Erythroblast (primary cell): ENCODE measurements around the gene ZCCHC7.

Experiments
- GATA1 ChIP-seq: IDR thresholded peaks from 2 replicates; pipeline ENCODE4 v1.6.1; 2011; ENCODE audit warnings: low read depth, mild to moderate bottlenecking, control low read depth, low read length, moderate library complexity
- POLR2A ChIP-seq: IDR thresholded peaks from 2 replicates; pipeline ENCODE4 v1.6.1; 2011; ENCODE audit warnings: mild to moderate bottlenecking, low read length

DNA sequence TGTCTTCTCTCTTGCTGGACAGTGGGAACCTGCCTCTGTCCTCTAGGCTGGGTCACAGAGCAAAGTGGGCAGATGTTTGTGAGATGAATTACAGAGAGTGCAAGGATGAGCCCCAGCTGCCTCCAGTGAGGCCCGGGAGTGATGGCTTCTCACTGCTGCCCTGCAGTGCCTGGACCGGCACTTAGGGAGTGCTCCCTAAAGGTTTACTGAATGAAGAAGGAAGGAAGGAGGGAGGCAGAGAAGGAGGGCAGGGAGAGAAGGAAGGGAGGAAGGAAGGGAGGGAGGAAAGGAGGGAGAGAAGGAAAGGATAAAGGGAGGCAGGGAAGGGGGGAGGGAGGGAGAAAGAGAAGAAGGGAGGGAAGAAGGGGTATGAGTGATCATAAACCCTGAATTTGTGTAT lies 259.5 kb downstream of the ZCCHC7 start:
- TF ChIP-seq POLR2A (no peak), GATA1 (no peak)
